ENCODE measurements around the gene PLOD3. TPM values are rescaled to one million over a fixed set of nuclear protein-coding genes. Genes with fewer than 3 reads are reported as not detected.
A peak's percentile ranks its signal among the peaks of the same experiment; 100 is the strongest.
"Not testable (repeated sequence)": the region's sequence is repeated elsewhere in the genome, so short reads cannot be mapped to it uniquely, and the experiment has no call there.

PLOD3 gene
- total RNA-seq, 2 experiments from 2014 or later = 9.2 to 30.5 TPM

- Histone ChIP-seq H3K36me3 (ENCODE audit: insufficient read depth, low read length) (no peaks in the 10 kb centered on the region), H3K9me3 (ENCODE audit: low read length) (no peaks in the 10 kb centered on the region), H4K20me1 (ENCODE audit: insufficient read depth, low read length) (no peaks in the 10 kb centered on the region), H2AFZ (ENCODE audit: low read length) (no peak overlapping the region), H3K79me2 (ENCODE audit: insufficient read depth, low read depth, low read length) (no peaks in the 10 kb centered on the region), H3K4me3 (ENCODE audit: low read depth, low read length, poor library complexity, severe bottlenecking) (no peak overlapping the region), H3K9me2 (ENCODE audit: insufficient read depth, low read length) (no peaks in the 10 kb centered on the region), H3K27ac (ENCODE audit: low read depth, low read length, poor library complexity, severe bottlenecking) (no peak overlapping the region), H3K4me1 (ENCODE audit: insufficient read depth, low read length, poor library complexity, severe bottlenecking) (no peaks in the 10 kb centered on the region), H3K4me2 (ENCODE audit: low read length) (no peak overlapping the region)
- no peak for TF ChIP-seq CTCF (conservative IDR thresholded peaks at IDR 0.05; ENCODE audit: low read length)
- TF ChIP-seq EZH2phosphoT487 (IDR thresholded peaks at IDR 0.05; ENCODE audit: borderline replicate concordance, low read depth, low read length) = no peak
- POLR2A ChIA-PET = no interaction called here
- CTCF ChIA-PET (ENCODE audit: unreplicated experiment) = no interaction called here
- no peak for DNase-seq (ENCODE audit: low spot score)
- BruUV-seq (replicated peaks) = no TSS peak
- intact Hi-C loops (cut with micrococcal nuclease; ENCODE audit: unreplicated experiment) = no loop called here
These were observed 40.9 kb upstream of the PLOD3 start for GRCh38 chr7:101258243-101258731.

- DNase-seq (ENCODE audit: low spot score) = no peak
- Histone ChIP-seq H3K27ac (ENCODE audit: low read depth, low read length, poor library complexity, severe bottlenecking) (no peak overlapping the region), H3K4me2 (ENCODE audit: low read length) (no peak overlapping the region), H3K36me3 (ENCODE audit: insufficient read depth, low read length) (no peaks in the 10 kb centered on the region), H3K79me2 (ENCODE audit: insufficient read depth, low read depth, low read length) (peaks cover 12% of the 10 kb centered on the region), H3K4me3 (ENCODE audit: low read depth, low read length, poor library complexity, severe bottlenecking) (no peak overlapping the region), H2AFZ (ENCODE audit: low read length) (no peak overlapping the region), H4K20me1 (ENCODE audit: insufficient read depth, low read length) (0 out of 2 replicates have a peak, but pooled peaks cover 3% of the 10 kb centered on the region), H3K9me3 (ENCODE audit: low read length) (no peaks in the 10 kb centered on the region), H3K9me2 (ENCODE audit: insufficient read depth, low read length) (no peaks in the 10 kb centered on the region), H3K4me1 (ENCODE audit: insufficient read depth, low read length, poor library complexity, severe bottlenecking) (peaks cover 7% of the 10 kb centered on the region)
- intact Hi-C loops (cut with micrococcal nuclease; ENCODE audit: unreplicated experiment) = no loop called here
- ChIA-PET CTCF (ENCODE audit: unreplicated experiment) (no interaction called here), POLR2A (interaction anchor here (0.7 kb wide), 1 partner anchor 9 kb away, joined by 3 read pairs; no protein-coding TSS in a partner anchor)
- TF ChIP-seq EZH2phosphoT487 (IDR thresholded peaks at IDR 0.05; ENCODE audit: borderline replicate concordance, low read depth, low read length) (no peak), CTCF (conservative IDR thresholded peaks at IDR 0.05; ENCODE audit: low read length) (no peak)
- BruUV-seq (replicated peaks) = no TSS peak
These were observed 38.4 kb upstream of the PLOD3 start for GRCh38 chr7:101255796-101256195.

GRCh38 chr7:101253199-101253598 is 35.8 kb upstream of the PLOD3 start:
- H3K27ac ChIP-seq (ENCODE audit: low read depth, low read length, poor library complexity, severe bottlenecking); H3K9me2 ChIP-seq (ENCODE audit: insufficient read depth, low read length); H4K20me1 ChIP-seq (ENCODE audit: insufficient read depth, low read length); DNase-seq (ENCODE audit: low spot score); BruUV-seq (replicated peaks); intact Hi-C loops (cut with micrococcal nuclease; ENCODE audit: unreplicated experiment); H3K9me3 ChIP-seq (ENCODE audit: low read length): not testable (repeated sequence)
- peak overlapping the region; percentile 58; the same call in 1 of the 2 replicates for H3K4me2 ChIP-seq (ENCODE audit: low read length)
- H3K4me1 ChIP-seq (ENCODE audit: insufficient read depth, low read length, poor library complexity, severe bottlenecking) = peaks cover 12% of the 10 kb centered on the region
- ChIA-PET POLR2A (interaction anchor here (0.6 to 1.4 kb wide), 3 partner anchors 35 to 543 kb away, joined by 3 to 6 read pairs (median 5); partner anchors contain the start of genes PLOD3 and ZNHIT1), CTCF (ENCODE audit: unreplicated experiment) (interaction anchor here (0.9 kb wide), 1 partner anchor 9 kb away, joined by 3 read pairs; no protein-coding TSS in a partner anchor)
- 0 out of 2 replicates have a peak overlapping the region, but pooled peaks have one; percentile 99 for H2AFZ ChIP-seq (ENCODE audit: low read length)
- H3K4me3 ChIP-seq (ENCODE audit: low read depth, low read length, poor library complexity, severe bottlenecking) = peak overlapping the region; percentile 83
- peaks cover 22% of the 10 kb centered on the region for H3K79me2 ChIP-seq (ENCODE audit: insufficient read depth, low read depth, low read length)
- H3K36me3 ChIP-seq (ENCODE audit: insufficient read depth, low read length) = peaks cover 10% of the 10 kb centered on the region
